WTC11 (cell line): Measurements from ENCODE around the gene TAX1BP3. TPM values are rescaled to one million over a fixed set of nuclear protein-coding genes. Genes with fewer than 3 reads are reported as not detected.

Experiments
- ATAC-seq: fragments of 200-7000 bp; cut with Tn5 transposase; 2 replicates; pipeline ENCODE4 v1.10.0; 2021; ENCODE audit warnings: mild to moderate bottlenecking, moderate library complexity
- CTCF ChIA-PET: fragments of 300-600 bp; sonication (Branson Sonifier 250); formaldehyde crosslinking; loops from one replicate; lab custom pipeline; 2021; ENCODE audit warnings: antibody characterized with exemption; lab: Charles Lee
- POLR2A ChIA-PET: fragments of 350-600 bp; sonication (Branson Sonifier 250); formaldehyde crosslinking; loops from one replicate; lab custom pipeline; 2021; ENCODE audit warnings: antibody characterized with exemption; lab: Charles Lee
- DNase-seq: peaks from one replicate; pipeline ENCODE4 v3.0.0; 2021; ENCODE audit warnings: low spot score
- H3K27ac Mint-ChIP-seq: 2 replicates; pipeline ENCODE4 v1.8.0; 2021; ENCODE audit warnings: mixed read lengths
- H3K27me3 Mint-ChIP-seq: 2 replicates; pipeline ENCODE4 v1.8.0; 2021; ENCODE audit warnings: low read depth, mild to moderate bottlenecking, moderate library complexity, mixed read lengths
- H3K36me3 Mint-ChIP-seq: 2 replicates; pipeline ENCODE4 v1.8.0; 2021; ENCODE audit warnings: mixed read lengths
- H3K4me1 Mint-ChIP-seq: 2 replicates; pipeline ENCODE4 v1.8.0; 2022; ENCODE audit warnings: mixed read lengths
- H3K4me3 Mint-ChIP-seq: 2 replicates; pipeline ENCODE4 v1.8.0; 2021; ENCODE audit warnings: mild to moderate bottlenecking, moderate library complexity, mixed read lengths
- H3K9me3 Mint-ChIP-seq: 2 replicates; pipeline ENCODE4 v1.8.0; 2021; ENCODE audit warnings: mixed read lengths
- ATF1 ChIP-seq: sonication (generic); formaldehyde crosslinking; IDR thresholded peaks from 2 replicates; pipeline ENCODE4 v1.8.1; 2023; ENCODE audit warnings: mild to moderate bottlenecking, moderate library complexity, missing genetic modification reagents
- ELF4 ChIP-seq: sonication (generic); formaldehyde crosslinking; IDR thresholded peaks from 2 replicates; pipeline ENCODE4 v1.8.1; 2022; ENCODE audit warnings: low read depth, mild to moderate bottlenecking, moderate library complexity, missing genetic modification reagents
- ERG ChIP-seq: fragments of 250-450 bp; sonication (Bioruptor Pico); IDR thresholded peaks from 2 replicates; pipeline ENCODE4 v1.8.0; 2021; ENCODE audit warnings: mild to moderate bottlenecking
- ESRRA ChIP-seq: sonication (generic); formaldehyde crosslinking; IDR thresholded peaks from 2 replicates; pipeline ENCODE4 v1.8.1; 2022; ENCODE audit warnings: mild to moderate bottlenecking, missing genetic modification reagents, borderline replicate concordance
- ETV6 ChIP-seq: sonication (generic); formaldehyde crosslinking; IDR thresholded peaks from 2 replicates; pipeline ENCODE4 v1.8.1; 2022; ENCODE audit warnings: mild to moderate bottlenecking, missing genetic modification reagents
- FOXJ3 ChIP-seq: sonication (generic); formaldehyde crosslinking; IDR thresholded peaks from 2 replicates; pipeline ENCODE4 v1.9.0; 2021; ENCODE audit warnings: missing genetic modification reagents, mild to moderate bottlenecking, borderline replicate concordance
- FOXP1 ChIP-seq: sonication (generic); formaldehyde crosslinking; IDR thresholded peaks from 2 replicates; pipeline ENCODE4 v1.8.0; 2022; ENCODE audit warnings: missing genetic modification reagents, mild to moderate bottlenecking, moderate library complexity, borderline replicate concordance
- FOXP4 ChIP-seq: sonication (generic); formaldehyde crosslinking; IDR thresholded peaks from 2 replicates; pipeline ENCODE4 v1.8.0; 2022; ENCODE audit warnings: mild to moderate bottlenecking, missing genetic modification reagents
- KAT7 ChIP-seq: sonication (generic); formaldehyde crosslinking; IDR thresholded peaks from 2 replicates; pipeline ENCODE4 v1.8.1; 2023; ENCODE audit warnings: missing genetic modification reagents, mild to moderate bottlenecking, borderline replicate concordance
- MLX ChIP-seq: sonication (generic); formaldehyde crosslinking; IDR thresholded peaks from 2 replicates; pipeline ENCODE4 v1.8.1; 2023; ENCODE audit warnings: mild to moderate bottlenecking, missing genetic modification reagents, moderate library complexity
- PRDM15 ChIP-seq: sonication (generic); formaldehyde crosslinking; IDR thresholded peaks from 2 replicates; pipeline ENCODE4 v1.8.0; 2022; ENCODE audit warnings: missing genetic modification reagents
- USF1 ChIP-seq: sonication (generic); formaldehyde crosslinking; IDR thresholded peaks from 2 replicates; pipeline ENCODE4 v1.8.0; 2022; ENCODE audit warnings: mild to moderate bottlenecking, missing genetic modification reagents
- ZBTB21 ChIP-seq: sonication (generic); formaldehyde crosslinking; IDR thresholded peaks from 2 replicates; pipeline ENCODE4 v1.8.1; 2023; ENCODE audit warnings: mild to moderate bottlenecking, missing genetic modification reagents, borderline replicate concordance
- ZNF232 ChIP-seq: sonication (generic); formaldehyde crosslinking; IDR thresholded peaks from 2 replicates; pipeline ENCODE4 v1.8.0; 2022; ENCODE audit warnings: mild to moderate bottlenecking, missing genetic modification reagents
- ZNF263 ChIP-seq: sonication (generic); formaldehyde crosslinking; IDR thresholded peaks from 2 replicates; pipeline ENCODE4 v1.8.1; 2022; ENCODE audit warnings: low read depth, mild to moderate bottlenecking, moderate library complexity, missing genetic modification reagents
- total RNA-seq: library from RNA; stranded (reverse); gene quantifications from 3 replicates; pipeline ENCODE4 v1.2.3, GENCODE V29; 2021

Gene TAX1BP3
- total RNA-seq, 1 experiment from 2014 or later = 76.2 TPM

GRCh38 chr17:3681057-3681456 is 12.7 kb upstream of the TAX1BP3 start:
- TF ChIP-seq ATF1 (CRISPR knock-in tag) = no peak
- no peak for TF ChIP-seq ESRRA (CRISPR knock-in tag)
- TF ChIP-seq, all 79 proteins: peak for 0
- Mint-ChIP-seq H3K9me3 (no peaks in the 10 kb centered on the region), H3K4me3 (no peak overlapping the region), H3K4me1 (peaks cover 7% of the 10 kb centered on the region), H3K36me3 (no peaks in the 10 kb centered on the region), H3K27ac (no peak overlapping the region), H3K27me3 (no peaks in the 10 kb centered on the region; the same call in none of the 2 replicates)
- POLR2A ChIA-PET = no interaction called here
- CTCF ChIA-PET = no interaction called here
- DNase-seq (no peak), ATAC-seq (no peak)

- Mint-ChIP-seq H3K27me3 (no peaks in the 10 kb centered on the region; the same call in none of the 2 replicates), H3K9me3 (no peaks in the 10 kb centered on the region), H3K27ac (no peak overlapping the region), H3K36me3 (no peaks in the 10 kb centered on the region), H3K4me3 (no peak overlapping the region), H3K4me1 (peaks cover 10% of the 10 kb centered on the region)
- POLR2A ChIA-PET = interaction anchor here (0.6 kb wide), 1 partner anchor 155 kb away, joined by 3 read pairs; no protein-coding TSS in a partner anchor
- no peak for ATAC-seq
- no peak for DNase-seq
- CTCF ChIA-PET = interaction anchor here (0.6 to 2.6 kb wide), 4 partner anchors 12 to 93 kb away, joined by 3 to 14 read pairs (median 3); partner anchors contain the start of gene HASPIN
- TF ChIP-seq ETV6 (CRISPR knock-in tag) = no peak
- no peak for TF ChIP-seq MLX (CRISPR knock-in tag)
- TF ChIP-seq FOXP4 (CRISPR knock-in tag) = no peak
- no peak for TF ChIP-seq USF1 (CRISPR knock-in tag)
- TF ChIP-seq ZBTB21 (CRISPR knock-in tag) = no peak
- TF ChIP-seq ELF4 (CRISPR knock-in tag) = no peak
- TF ChIP-seq ZNF232 (CRISPR knock-in tag) = no peak
- no peak for TF ChIP-seq ATF1 (CRISPR knock-in tag)
Observed at GRCh38 chr17:3679531-3680126, 11.3 kb upstream of the TAX1BP3 start.

GRCh38 chr17:3678821-3679530 is 10.6 kb upstream of the TAX1BP3 start:
- POLR2A ChIA-PET = interaction anchor here (0.6 kb wide), 1 partner anchor 155 kb away, joined by 3 read pairs; no protein-coding TSS in a partner anchor
- CTCF ChIA-PET = interaction anchor here (0.6 to 2.6 kb wide), 8 partner anchors 12 to 143 kb away, joined by 3 to 14 read pairs (median 3); partner anchors contain the start of genes CTNS, HASPIN and SHPK
- no peak for TF ChIP-seq ZNF263 (CRISPR knock-in tag)
- TF ChIP-seq FOXJ3 (CRISPR knock-in tag) = no peak
- no peak for TF ChIP-seq FOXP1 (CRISPR knock-in tag)
- no peak for TF ChIP-seq PRDM15 (CRISPR knock-in tag)
- TF ChIP-seq ERG (CRISPR knock-in tag) = no peak
- TF ChIP-seq KAT7 (CRISPR knock-in tag) = no peak
- TF ChIP-seq, all 79 proteins: peak for 0
- peaks cover 11% of the 10 kb centered on the region for H3K4me1 Mint-ChIP-seq
- no peak overlapping the region for H3K4me3 Mint-ChIP-seq
- DNase-seq = no peak
- H3K27me3 Mint-ChIP-seq = no peaks in the 10 kb centered on the region; the same call in none of the 2 replicates
- H3K36me3 Mint-ChIP-seq = no peaks in the 10 kb centered on the region
- H3K27ac Mint-ChIP-seq = no peak overlapping the region
- H3K9me3 Mint-ChIP-seq = no peaks in the 10 kb centered on the region
- ATAC-seq = no peak
